Measurements from ENCODE around the gene GALNT17.

GALNT17 gene

DNA sequence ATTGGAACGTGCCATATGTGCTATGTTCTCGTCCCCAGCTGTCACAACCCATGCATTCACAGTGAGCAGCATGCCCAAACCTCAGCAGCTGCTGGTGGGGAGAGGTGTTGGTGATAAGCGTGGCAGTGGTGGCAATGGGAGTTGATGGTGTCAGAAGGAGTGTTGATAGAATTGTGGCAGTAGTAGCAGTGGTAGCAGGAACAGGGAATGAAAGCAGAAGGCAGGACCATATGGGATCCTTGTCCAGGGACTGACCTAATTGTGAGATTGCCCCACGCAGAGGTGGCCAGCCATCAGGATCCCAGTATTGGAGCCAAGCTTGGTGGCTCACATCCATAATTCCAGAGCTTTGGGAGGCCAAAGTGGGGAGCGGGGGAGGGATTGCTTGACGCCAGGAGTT is 276.3 kb downstream of the GALNT17 start:
- Histone ChIP-seq H3K4me1 (ENCODE audit: low read length) (no peaks in the 10 kb centered on the region), H4K20me1 (ENCODE audit: insufficient read depth, low read length) (no peaks in the 10 kb centered on the region), H3K36me3 (replicated peaks; ENCODE audit: insufficient read depth, low read length) (no peaks in the 10 kb centered on the region), H3K27ac (ENCODE audit: low read length) (no peak overlapping the region), H2AFZ (ENCODE audit: low read length) (no peak overlapping the region), H3K9me2 (replicated peaks; ENCODE audit: insufficient read depth, low read length) (no peaks in the 10 kb centered on the region), H3K27me3 (replicated peaks; ENCODE audit: insufficient read depth, low read length) (no peaks in the 10 kb centered on the region), H3K4me3 (ENCODE audit: low read length) (no peak overlapping the region), H3K9me3 (replicated peaks; ENCODE audit: insufficient read depth, low read length) (no peaks in the 10 kb centered on the region), H3K9ac (ENCODE audit: low read length) (no peak overlapping the region), H3K4me2 (ENCODE audit: low read depth, low read length) (no peak overlapping the region), H3K79me2 (ENCODE audit: low read length) (no peaks in the 10 kb centered on the region), H3F3A (ENCODE audit: insufficient read depth, low read length) (no peaks in the 10 kb centered on the region)
- DNase-seq: no peak
- TF ChIP-seq EZH2phosphoT487 (IDR thresholded peaks at IDR 0.05; ENCODE audit: low read length) (no peak), EZH2 (optimal IDR thresholded peaks at IDR 0.05; ENCODE audit: low read depth, low read length) (no peak)
- TF ChIP-seq, protein P1, sequence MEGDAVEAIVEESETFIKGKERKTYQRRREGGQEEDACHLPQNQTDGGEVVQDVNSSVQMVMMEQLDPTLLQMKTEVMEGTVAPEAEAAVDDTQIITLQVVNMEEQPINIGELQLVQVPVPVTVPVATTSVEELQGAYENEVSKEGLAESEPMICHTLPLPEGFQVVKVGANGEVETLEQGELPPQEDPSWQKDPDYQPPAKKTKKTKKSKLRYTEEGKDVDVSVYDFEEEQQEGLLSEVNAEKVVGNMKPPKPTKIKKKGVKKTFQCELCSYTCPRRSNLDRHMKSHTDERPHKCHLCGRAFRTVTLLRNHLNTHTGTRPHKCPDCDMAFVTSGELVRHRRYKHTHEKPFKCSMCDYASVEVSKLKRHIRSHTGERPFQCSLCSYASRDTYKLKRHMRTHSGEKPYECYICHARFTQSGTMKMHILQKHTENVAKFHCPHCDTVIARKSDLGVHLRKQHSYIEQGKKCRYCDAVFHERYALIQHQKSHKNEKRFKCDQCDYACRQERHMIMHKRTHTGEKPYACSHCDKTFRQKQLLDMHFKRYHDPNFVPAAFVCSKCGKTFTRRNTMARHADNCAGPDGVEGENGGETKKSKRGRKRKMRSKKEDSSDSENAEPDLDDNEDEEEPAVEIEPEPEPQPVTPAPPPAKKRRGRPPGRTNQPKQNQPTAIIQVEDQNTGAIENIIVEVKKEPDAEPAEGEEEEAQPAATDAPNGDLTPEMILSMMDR (IDR thresholded peaks at IDR 0.05; ENCODE audit: low read length): no peak

DNA sequence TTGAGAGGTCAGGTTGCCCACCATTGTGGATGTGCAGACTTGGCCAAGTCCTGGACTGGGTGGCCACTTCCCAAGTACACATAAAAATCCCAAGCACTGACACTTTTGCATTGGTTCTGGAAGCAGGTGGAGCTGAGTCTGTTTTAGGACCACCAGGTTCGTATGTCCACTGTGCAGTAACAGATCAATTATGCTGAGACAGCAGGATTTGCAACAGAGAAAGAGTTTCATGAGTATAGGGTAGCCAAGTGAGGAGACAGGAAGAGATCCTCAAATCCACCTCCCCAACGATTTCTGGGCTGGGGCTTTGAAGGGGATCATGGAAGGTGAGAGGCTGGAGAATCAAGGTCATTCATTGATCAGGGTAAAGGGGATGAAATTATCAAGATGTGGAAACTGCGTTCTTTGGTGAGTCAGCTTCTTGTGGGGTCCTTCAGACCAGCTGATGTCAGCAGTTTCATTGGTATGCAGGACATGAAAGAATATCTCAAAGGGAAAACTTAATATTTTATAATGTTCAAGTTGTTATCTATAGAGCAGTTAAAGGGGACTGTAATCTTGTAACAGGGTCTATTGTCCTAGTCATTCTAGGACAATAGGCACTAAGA is 277.7 kb downstream of the GALNT17 start:
- TF ChIP-seq, protein P1 (IDR thresholded peaks at IDR 0.05; ENCODE audit: low read length): no peak
- TF ChIP-seq EZH2phosphoT487 (IDR thresholded peaks at IDR 0.05; ENCODE audit: low read length) (no peak), EZH2 (optimal IDR thresholded peaks at IDR 0.05; ENCODE audit: low read depth, low read length) (no peak)
- H3K9ac ChIP-seq (ENCODE audit: low read length): no peak overlapping the region
- DNase-seq: no peak

DNA sequence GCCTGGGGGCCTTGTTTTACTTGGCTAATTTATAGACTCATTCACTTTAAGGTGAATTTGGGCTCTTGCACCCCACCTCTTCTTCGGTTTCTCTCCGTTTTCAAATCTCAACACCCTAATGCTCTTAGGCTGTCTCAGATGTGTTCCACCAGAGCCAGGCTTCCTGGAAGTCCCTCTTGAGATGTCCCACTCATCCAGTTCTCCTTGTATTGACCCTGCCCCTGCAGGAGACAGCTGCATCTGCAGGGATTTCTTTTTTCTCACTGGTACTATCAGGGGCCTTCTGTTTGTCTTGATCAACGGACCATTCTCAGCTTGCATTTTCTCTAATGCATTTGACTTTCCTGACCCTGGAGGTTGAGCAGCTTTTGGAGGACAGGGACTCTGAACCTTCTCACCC is 279.5 kb downstream of the GALNT17 start:
- Histone ChIP-seq H3K27ac (ENCODE audit: low read length) (no peak overlapping the region), H3K79me2 (ENCODE audit: low read length) (no peaks in the 10 kb centered on the region), H3K4me3 (ENCODE audit: low read length) (no peak overlapping the region), H3K4me1 (ENCODE audit: low read length) (no peaks in the 10 kb centered on the region), H3K9ac (ENCODE audit: low read length) (no peak overlapping the region), H3K27me3 (replicated peaks; ENCODE audit: insufficient read depth, low read length) (no peaks in the 10 kb centered on the region), H4K20me1 (ENCODE audit: insufficient read depth, low read length) (no peaks in the 10 kb centered on the region), H3K9me3 (replicated peaks; ENCODE audit: insufficient read depth, low read length) (no peaks in the 10 kb centered on the region), H3K36me3 (replicated peaks; ENCODE audit: insufficient read depth, low read length) (no peaks in the 10 kb centered on the region), H3K4me2 (ENCODE audit: low read depth, low read length) (no peak overlapping the region), H2AFZ (ENCODE audit: low read length) (no peak overlapping the region), H3K9me2 (replicated peaks; ENCODE audit: insufficient read depth, low read length) (no peaks in the 10 kb centered on the region), H3F3A (ENCODE audit: insufficient read depth, low read length) (no peaks in the 10 kb centered on the region)
- no peak for TF ChIP-seq EZH2phosphoT487 (IDR thresholded peaks at IDR 0.05; ENCODE audit: low read length)
- no peak for TF ChIP-seq EZH2 (optimal IDR thresholded peaks at IDR 0.05; ENCODE audit: low read depth, low read length)
- TF ChIP-seq, protein P1 (IDR thresholded peaks at IDR 0.05; ENCODE audit: low read length): no peak
- no peak for DNase-seq

More for the DNA sequence above, 277.7 kb downstream of the GALNT17 start:
- Histone ChIP-seq H3K79me2 (ENCODE audit: low read length) (no peaks in the 10 kb centered on the region), H4K20me1 (ENCODE audit: insufficient read depth, low read length) (no peaks in the 10 kb centered on the region), H3K27ac (ENCODE audit: low read length) (no peak overlapping the region), H3K4me3 (ENCODE audit: low read length) (no peak overlapping the region), H3K9me3 (replicated peaks; ENCODE audit: insufficient read depth, low read length) (no peaks in the 10 kb centered on the region), H3K4me1 (ENCODE audit: low read length) (no peaks in the 10 kb centered on the region), H3K9me2 (replicated peaks; ENCODE audit: insufficient read depth, low read length) (no peaks in the 10 kb centered on the region), H3K36me3 (replicated peaks; ENCODE audit: insufficient read depth, low read length) (no peaks in the 10 kb centered on the region), H3K27me3 (replicated peaks; ENCODE audit: insufficient read depth, low read length) (no peaks in the 10 kb centered on the region), H2AFZ (ENCODE audit: low read length) (no peak overlapping the region), H3F3A (ENCODE audit: insufficient read depth, low read length) (no peaks in the 10 kb centered on the region), H3K4me2 (ENCODE audit: low read depth, low read length) (no peak overlapping the region)
